K562 (cell line): ENCODE measurements around the gene DNAAF8. TPM values are rescaled to one million over a fixed set of nuclear protein-coding genes. Genes with fewer than 3 reads are reported as not detected.

Experiments used
- ATAC-seq: fragments of 200-7000 bp; cut with Tn5 transposase; 3 replicates; pipeline ENCODE4 v1.9.1; 2020; ENCODE audit warnings: moderate library complexity
- BruUV-seq: library from RNA; stranded (reverse); fragments of 400-500 nt; replicated peaks from 2 replicates; lab custom pipeline; 2021; lab: Mats Ljungman, UMichigan
- CTCF ChIA-PET: fragments of 300-600 bp; formaldehyde crosslinking; extraction: SDS; loops from one replicate; lab custom pipeline; 2021; ENCODE audit warnings: low intra/inter-chr PET ratio; lab: Yijun Ruan, JAX
- POLR2A ChIA-PET: fragments of 300-600, 350-650 bp; sonication (Branson Sonifier 250); formaldehyde crosslinking; extraction: SDS; loops from one replicate; lab custom pipeline; 2021; ENCODE audit warnings: antibody characterized with exemption, inconsistent platforms; lab: Yijun Ruan, JAX
- DNase-seq, 4 experiments: peaks; one replicate each; pipeline versions ENCODE4 v3.0.0 to v3.0.0-alpha.2; 2011 to 2018; ENCODE audit warnings: low spot score in 3 of 4, mixed read lengths in 3 of 4; ENCODE audit errors: extremely low read depth in 1 of 4
- FAIRE-seq: peaks from 2 replicates; lab custom pipeline; 2011; peaks lifted over from hg19 to GRCh38; lab: Jason Lieb, UNC
- H2AFZ ChIP-seq: 2 replicates; pipeline ENCODE4 v1.6.0; 2011; ENCODE audit warnings: low read depth, low read length, control low read depth, inconsistent platforms
- H3K27ac ChIP-seq: fragments of 200-600 bp; 3 replicates; pipeline ENCODE4 v1.8.0; 2011; ENCODE audit warnings: low read depth, mild to moderate bottlenecking, control low read depth, inconsistent platforms, low read length, moderate library complexity, mixed read lengths; ENCODE audit errors: extremely low read depth
- H3K27me3 ChIP-seq, 2 experiments: fragments of 300-600 bp in 1 of 2; 2 replicates in 1 of 2; 3 replicates in 1 of 2; pipeline versions ENCODE4 v1.6.0 to v1.8.0; 2011; ENCODE audit warnings: inconsistent platforms in 2 of 2, low read length in 2 of 2, mild to moderate bottlenecking in 1 of 2, mixed read lengths in 1 of 2, moderate library complexity in 1 of 2; ENCODE audit not compliant: control insufficient read depth in 2 of 2, insufficient read depth in 2 of 2
- H3K36me3 ChIP-seq: fragments of 300-600 bp; 3 replicates; pipeline ENCODE4 v1.8.0; 2011; ENCODE audit warnings: mild to moderate bottlenecking, low read length, inconsistent platforms; ENCODE audit not compliant: control insufficient read depth, insufficient read depth
- H3K4me1 ChIP-seq, 2 experiments: fragments of 200-600 bp in 1 of 2; replicated peaks in 1 of 2; 2 replicates in 1 of 2; 3 replicates in 1 of 2; pipeline versions ENCODE4 v1.5.1 to v1.8.0; 2011; ENCODE audit warnings: inconsistent platforms in 2 of 2, low read length in 2 of 2, mild to moderate bottlenecking in 1 of 2, mixed read lengths in 1 of 2, moderate library complexity in 1 of 2; ENCODE audit not compliant: control insufficient read depth in 2 of 2, insufficient read depth in 2 of 2
- H3K4me2 ChIP-seq: 2 replicates; pipeline ENCODE4 v1.6.1; 2011; ENCODE audit warnings: low read length, control low read depth, inconsistent platforms, mixed read lengths; ENCODE audit not compliant: insufficient read depth
- H3K4me3 ChIP-seq: fragments of 200-600 bp; sonication (generic), shearing (Covaris generic); 2 replicates; pipeline ENCODE4 v1.5.1; 2016; ENCODE audit warnings: control low read depth, inconsistent platforms
- H3K79me2 ChIP-seq: fragments of 200-600 bp; 3 replicates; pipeline ENCODE4 v1.8.0; 2011; ENCODE audit warnings: low read length, inconsistent platforms; ENCODE audit not compliant: control insufficient read depth, insufficient read depth
- H3K9ac ChIP-seq, 2 experiments: 2 replicates each; pipeline versions ENCODE4 v1.6.0 to v1.6.1; 2011; ENCODE audit warnings: low read depth in 2 of 2, low read length in 2 of 2, control low read depth in 1 of 2, inconsistent platforms in 1 of 2, mild to moderate bottlenecking in 1 of 2, mixed read lengths in 1 of 2; ENCODE audit not compliant: insufficient read depth in 1 of 2
- H3K9me1 ChIP-seq: one replicate; pipeline ENCODE4 v1.6.0; 2011; ENCODE audit warnings: inconsistent platforms, mild to moderate bottlenecking, low read length, moderate library complexity; ENCODE audit not compliant: control insufficient read depth, insufficient read depth
- H3K9me3 ChIP-seq: replicated peaks from 2 replicates; pipeline ENCODE4 v1.5.1; 2011; ENCODE audit warnings: low read depth, low read length, inconsistent platforms; ENCODE audit not compliant: control insufficient read depth, insufficient read depth
- H4K20me1 ChIP-seq: replicated peaks from 2 replicates; pipeline ENCODE4 v1.6.1; 2011; ENCODE audit warnings: low read length, inconsistent platforms, mixed read lengths; ENCODE audit not compliant: control insufficient read depth, insufficient read depth
- FOXK1 ChIP-seq: sonication (generic); formaldehyde crosslinking; IDR thresholded peaks from 2 replicates; pipeline ENCODE4 v1.8.0; 2022; ENCODE audit warnings: missing genetic modification reagents, mild to moderate bottlenecking, borderline replicate concordance
- POLR2G ChIP-seq: fragments of 200-400 bp; formaldehyde crosslinking; IDR thresholded peaks from 2 replicates; pipeline ENCODE4 v1.6.1; 2017; ENCODE audit warnings: low read depth, mild to moderate bottlenecking, antibody characterized with exemption, low read length, moderate library complexity
- WGBS: fragments of 100-300 bp; shearing (Covaris generic); methylation state at CpG from one replicate; pipeline ENCODE4 v1.1.6; 2016; ENCODE audit warnings: low coverage, mixed read lengths; ENCODE audit not compliant: insufficient coverage; ENCODE audit errors: missing lambda C conversion rate; 5-methylcytosine and 5-hydroxymethylcytosine counted together
- in situ Hi-C: fragments of 300-500 bp; cut with MboI; formaldehyde crosslinking; loops from 4 replicates; pipeline ENCODE4 v1.15.0; 2018; ENCODE audit warnings: inconsistent platforms, mixed read lengths
- intact Hi-C: fragments of 100-400 bp; cut with micrococcal nuclease; formaldehyde crosslinking; loops from 2 replicates; pipeline ENCODE4 v1.14.2; 2022
- polyA plus RNA-seq, 8 experiments: library from polyadenylated mRNA; depleted of rRNA in 4 of 8; stranded (reverse) in 5 of 8; unstranded in 3 of 8; fragments of >200 nt; fragmentation: Nextera tagmentation in 2 of 8; fragmentation: Illumina TruSeq in 1 of 8; extraction: Ambion mirVana in 2 of 8; extraction: Trizol in 1 of 8; gene quantifications; 2 replicates each; pipeline versions ENCODE4 v1.2.1 to v1.2.3, GENCODE V29; 2011 to 2014; ENCODE audit warnings: inconsistent platforms in 1 of 8, missing spikeins in 1 of 8
- total RNA-seq, 7 experiments: library from RNA; depleted of rRNA in 6 of 7; stranded (reverse); fragments of >200 nt in 6 of 7; fragmentation: Illumina TruSeq in 2 of 7; extraction: Trizol in 2 of 7; gene quantifications; 2 replicates each; pipeline versions ENCODE4 v1.2.1 to v1.2.3, GENCODE V29; 2011 to 2021; ENCODE audit warnings: low replicate concordance in 1 of 7

Gene DNAAF8
- total and polyA plus RNA-seq, 9 of the 15 experiments (the other 6 are each of a cell fraction or from before 2014, with no cell fraction given): 0.04 to 0.12 (median 0.10) TPM; not detected in 6

DNA sequence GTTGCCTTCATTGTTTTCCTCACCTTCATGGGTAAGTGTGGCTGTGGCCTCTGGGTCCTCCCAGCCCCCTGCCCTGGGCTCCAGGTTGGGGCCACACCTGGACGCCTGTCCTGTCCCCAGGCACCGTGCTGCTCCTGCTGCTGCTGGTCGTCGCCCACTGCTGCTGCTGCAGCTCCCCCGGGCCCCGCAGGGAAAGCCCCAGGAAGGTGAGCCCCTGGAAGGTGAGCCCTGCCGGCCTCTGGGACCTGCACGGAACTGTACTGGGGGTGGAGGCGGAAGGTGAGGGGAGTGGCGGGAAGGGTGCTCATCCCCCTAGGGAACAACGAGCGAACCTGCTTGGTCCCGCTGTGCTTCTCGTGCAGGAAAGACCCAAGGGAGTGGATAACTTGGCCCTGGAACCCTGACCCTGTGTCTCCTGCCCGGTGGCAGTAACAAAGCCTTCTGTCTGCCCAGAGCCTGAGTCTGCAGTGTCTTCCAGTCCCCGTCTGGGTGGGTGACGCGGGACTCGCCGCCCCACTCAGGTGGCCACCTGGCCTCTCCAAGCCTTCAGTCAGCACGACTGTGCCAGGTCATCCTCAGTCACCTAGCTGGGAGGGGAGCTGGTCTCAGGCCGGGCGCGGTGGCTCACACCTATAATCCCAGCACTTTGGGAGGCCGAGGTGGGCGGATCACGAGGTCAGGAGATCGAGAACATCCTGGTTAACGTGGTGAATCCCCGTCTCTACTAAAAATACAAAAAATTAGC, 61.7 kb downstream of the DNAAF8 start:
- H3K9me1 ChIP-seq: no peaks in the 10 kb centered on the region
- no peak overlapping the region for H3K4me2 ChIP-seq
- CTCF ChIA-PET: no interaction called here
- POLR2A ChIA-PET: no interaction called here
- no peaks in the 10 kb centered on the region for H3K79me2 ChIP-seq
- H3K9ac ChIP-seq: 0 out of 4 replicates have a peak overlapping the region, but pooled peaks of 1 of the 2 experiments have one; percentile 28
- no peaks in the 10 kb centered on the region for H4K20me1 ChIP-seq
- no peaks in the 10 kb centered on the region for H3K27me3 ChIP-seq
- H3K4me1 ChIP-seq: peaks cover 3 to 37% of the 10 kb centered on the region in 2 experiments; a peak in 3 of 5 replicates
- H2AFZ ChIP-seq: no peak overlapping the region
- WGBS: 83% methylated on average over 30 of the region's 30 CpGs
- DNase-seq (no peak), ATAC-seq (no peak), FAIRE-seq (no peak)
- no peak overlapping the region for H3K4me3 ChIP-seq
- intact Hi-C loops: no loop called here
- TF ChIP-seq POLR2G (0 out of 2 replicates have a peak, but pooled peaks have one; percentile 9), FOXK1 (CRISPR knock-in tag) (no peak)
- TF ChIP-seq, all 486 proteins: peak for 1
- no TSS peak for BruUV-seq
- no peaks in the 10 kb centered on the region for H3K9me3 ChIP-seq
- peaks cover 13% of the 10 kb centered on the region; the same call in 1 of the 3 replicates for H3K36me3 ChIP-seq
- no peak overlapping the region for H3K27ac ChIP-seq
- in situ Hi-C loops: no loop called here
